HepG2 (cell line): ENCODE data around the gene AIF1. TPM values are rescaled to one million over a fixed set of nuclear protein-coding genes. Genes with fewer than 3 reads are reported as not detected.

ENCODE experiments used
- BCL3 ChIP-seq: sonication (generic); formaldehyde crosslinking; IDR thresholded peaks from 2 replicates; pipeline ENCODE4 v1.5.1; 2020; ENCODE audit warnings: mild to moderate bottlenecking, missing genetic modification reagents, moderate library complexity
- CSRNP1 ChIP-seq: sonication (generic); formaldehyde crosslinking; IDR thresholded peaks from 2 replicates; pipeline ENCODE4 v1.8.1; 2023; ENCODE audit warnings: mild to moderate bottlenecking, missing genetic modification reagents
- DZIP1 ChIP-seq: sonication (generic); formaldehyde crosslinking; IDR thresholded peaks from 2 replicates; pipeline ENCODE4 v1.5.0; 2020; ENCODE audit warnings: mild to moderate bottlenecking, missing genetic modification reagents
- FOSL1 ChIP-seq: sonication (generic); formaldehyde crosslinking; IDR thresholded peaks from 2 replicates; pipeline ENCODE4 v1.9.0; 2021; ENCODE audit warnings: missing genetic modification reagents, borderline replicate concordance
- HNF4A ChIP-seq: sonication (generic); formaldehyde crosslinking; IDR thresholded peaks from 2 replicates; pipeline ENCODE4 v1.4.0; 2020; ENCODE audit warnings: missing genetic modification reagents
- IRX3 ChIP-seq: sonication (generic); formaldehyde crosslinking; IDR thresholded peaks from 2 replicates; pipeline ENCODE4 v1.8.1; 2023; ENCODE audit warnings: mild to moderate bottlenecking, low read depth, missing genetic modification reagents, borderline replicate concordance
- KMT2B ChIP-seq: IDR thresholded peaks from 2 replicates; pipeline ENCODE4 v1.6.1; 2016; ENCODE audit warnings: missing genetic modification reagents, missing compliant biosample characterization
- MTF2 ChIP-seq: sonication (generic); formaldehyde crosslinking; IDR thresholded peaks from 2 replicates; pipeline ENCODE4 v1.5.0; 2020; ENCODE audit warnings: missing genetic modification reagents, borderline replicate concordance
- POLR2G ChIP-seq: fragments of 200-400 bp; formaldehyde crosslinking; IDR thresholded peaks from 2 replicates; pipeline ENCODE4 v1.6.1; 2018; ENCODE audit warnings: mild to moderate bottlenecking, low read depth, low read length, moderate library complexity
- SAP130 ChIP-seq: IDR thresholded peaks from 2 replicates; pipeline ENCODE4 v1.6.1; 2016; ENCODE audit warnings: low read depth
- ZIK1 ChIP-seq: sonication (generic); formaldehyde crosslinking; IDR thresholded peaks from 2 replicates; pipeline ENCODE4 v1.5.0; 2020; ENCODE audit warnings: mild to moderate bottlenecking, low read depth, missing genetic modification reagents, borderline replicate concordance
- ZNF207 ChIP-seq: fragments of 450-650 bp; IDR thresholded peaks from 2 replicates; pipeline ENCODE4 v1.6.1; 2016; ENCODE audit warnings: antibody characterized with exemption, borderline replicate concordance
- ZNF274 ChIP-seq: sonication (generic); formaldehyde crosslinking; IDR thresholded peaks from 2 replicates; pipeline ENCODE4 v1.5.1; 2020; ENCODE audit warnings: mild to moderate bottlenecking, missing genetic modification reagents
- ZNF382 ChIP-seq: sonication (generic); formaldehyde crosslinking; IDR thresholded peaks from 2 replicates; pipeline ENCODE4 v1.5.0; 2020; ENCODE audit warnings: missing genetic modification reagents, mild to moderate bottlenecking, borderline replicate concordance
- ZNF546 ChIP-seq: sonication (generic); formaldehyde crosslinking; conservative IDR thresholded peaks from 2 replicates; pipeline ENCODE4 v1.8.1; 2023; ENCODE audit warnings: mild to moderate bottlenecking, missing genetic modification reagents
- ZNF720 ChIP-seq: sonication (generic); formaldehyde crosslinking; IDR thresholded peaks from 2 replicates; pipeline ENCODE4 v1.4.0; 2020; ENCODE audit warnings: missing genetic modification reagents
- polyA plus RNA-seq, 8 experiments: library from polyadenylated mRNA; depleted of rRNA in 3 of 8; stranded (reverse) in 7 of 8; unstranded in 1 of 8; fragments of >200 nt; fragmentation: Illumina TruSeq in 4 of 8; extraction: Trizol in 4 of 8; gene quantifications; 2 replicates each; pipeline versions ENCODE4 v1.2.1 to v1.2.3, GENCODE V29; 2011 to 2016; ENCODE audit warnings: low read depth in 4 of 8, missing spikeins in 1 of 8, mixed read lengths in 1 of 8; ENCODE audit not compliant: insufficient read depth in 1 of 8
- total RNA-seq, 5 experiments: library from RNA; depleted of rRNA; stranded (reverse); fragments of >200 nt; fragmentation: Illumina TruSeq; extraction: Trizol; gene quantifications; 2 replicates each; pipeline ENCODE4 v1.2.3, GENCODE V29; 2016; ENCODE audit warnings: low read depth in 1 of 5
- TF ChIP-seq, protein P1 (sequence below): sonication (generic); formaldehyde crosslinking; IDR thresholded peaks from 2 replicates; pipeline ENCODE4 v1.8.0; 2022; ENCODE audit warnings: low read depth, missing genetic modification reagents
- TF ChIP-seq, protein P2 (sequence below): sonication (generic); formaldehyde crosslinking; IDR thresholded peaks from 2 replicates; pipeline ENCODE4 v1.9.0; 2022; ENCODE audit warnings: missing genetic modification reagents, mild to moderate bottlenecking, borderline replicate concordance

Gene AIF1
- total and polyA plus RNA-seq, 2 of the 13 experiments (the other 11 are each of a cell fraction or from before 2014, with no cell fraction given) = 1.5 TPM; not detected in 1

DNA sequence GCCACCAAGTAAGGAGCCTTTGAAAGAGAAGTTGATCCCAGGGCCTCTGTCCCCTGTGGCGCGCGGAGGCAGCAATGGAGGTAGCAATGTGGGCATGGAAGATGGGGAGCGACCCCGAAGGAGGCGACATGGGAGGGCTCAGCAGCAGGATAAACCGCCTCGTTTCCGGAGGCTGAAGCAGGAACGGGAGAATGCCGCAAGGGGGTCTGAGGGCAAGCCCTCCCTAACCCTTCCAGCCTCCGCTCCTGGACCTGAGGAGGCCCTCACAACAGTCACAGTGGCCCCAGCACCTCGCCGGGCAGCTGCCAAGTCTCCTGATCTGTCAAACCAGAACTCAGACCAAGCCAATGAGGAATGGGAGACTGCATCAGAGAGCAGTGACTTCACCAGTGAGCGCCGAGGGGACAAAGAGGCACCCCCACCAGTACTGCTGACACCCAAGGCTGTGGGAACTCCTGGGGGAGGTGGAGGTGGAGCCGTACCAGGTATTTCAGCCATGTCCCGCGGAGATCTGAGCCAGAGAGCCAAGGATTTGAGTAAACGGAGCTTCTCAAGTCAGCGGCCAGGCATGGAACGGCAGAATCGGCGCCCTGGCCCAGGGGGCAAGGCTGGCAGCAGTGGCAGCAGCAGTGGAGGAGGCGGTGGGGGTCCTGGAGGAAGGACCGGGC lies 17.4 kb downstream of the AIF1 start (continued):
- TF ChIP-seq ZNF720 (CRISPR knock-in tag) (no peak), BCL3 (CRISPR knock-in tag) (0 out of 2 replicates have a peak, but pooled peaks have one; percentile 35), FOSL1 (CRISPR knock-in tag) (no peak), DZIP1 (no peak), SAP130 (CRISPR knock-in tag) (no peak), MTF2 (CRISPR knock-in tag) (no peak), CSRNP1 (CRISPR knock-in tag) (0 out of 2 replicates have a peak, but pooled peaks have one; percentile 49), ZNF207 (no peak), KMT2B (CRISPR knock-in tag) (no peak), ZNF382 (CRISPR knock-in tag) (no peak), HNF4A (CRISPR knock-in tag) (no peak), ZIK1 (CRISPR knock-in tag) (no peak), IRX3 (0 out of 2 replicates have a peak, but pooled peaks have one; percentile 31), ZNF274 (CRISPR knock-in tag) (peak; percentile 66; the same call in 1 of the 2 replicates), POLR2G (peak; percentile 60; the same call in 1 of the 2 replicates), ZNF546 (CRISPR knock-in tag) (no peak)
- TF ChIP-seq, protein P1, sequence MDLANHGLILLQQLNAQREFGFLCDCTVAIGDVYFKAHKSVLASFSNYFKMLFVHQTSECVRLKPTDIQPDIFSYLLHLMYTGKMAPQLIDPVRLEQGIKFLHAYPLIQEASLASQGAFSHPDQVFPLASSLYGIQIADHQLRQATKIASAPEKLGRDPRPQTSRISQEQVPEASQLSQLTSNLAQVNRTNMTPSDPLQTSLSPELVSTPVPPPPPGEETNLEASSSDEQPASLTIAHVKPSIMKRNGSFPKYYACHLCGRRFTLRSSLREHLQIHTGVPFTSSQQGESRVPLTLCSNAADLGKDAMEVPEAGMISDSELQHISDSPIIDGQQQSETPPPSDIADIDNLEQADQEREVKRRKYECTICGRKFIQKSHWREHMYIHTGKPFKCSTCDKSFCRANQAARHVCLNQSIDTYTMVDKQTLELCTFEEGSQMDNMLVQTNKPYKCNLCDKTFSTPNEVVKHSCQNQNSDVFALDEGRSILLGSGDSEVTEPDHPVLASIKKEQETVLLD (CRISPR knock-in tag) = no peak
- TF ChIP-seq, protein P2, sequence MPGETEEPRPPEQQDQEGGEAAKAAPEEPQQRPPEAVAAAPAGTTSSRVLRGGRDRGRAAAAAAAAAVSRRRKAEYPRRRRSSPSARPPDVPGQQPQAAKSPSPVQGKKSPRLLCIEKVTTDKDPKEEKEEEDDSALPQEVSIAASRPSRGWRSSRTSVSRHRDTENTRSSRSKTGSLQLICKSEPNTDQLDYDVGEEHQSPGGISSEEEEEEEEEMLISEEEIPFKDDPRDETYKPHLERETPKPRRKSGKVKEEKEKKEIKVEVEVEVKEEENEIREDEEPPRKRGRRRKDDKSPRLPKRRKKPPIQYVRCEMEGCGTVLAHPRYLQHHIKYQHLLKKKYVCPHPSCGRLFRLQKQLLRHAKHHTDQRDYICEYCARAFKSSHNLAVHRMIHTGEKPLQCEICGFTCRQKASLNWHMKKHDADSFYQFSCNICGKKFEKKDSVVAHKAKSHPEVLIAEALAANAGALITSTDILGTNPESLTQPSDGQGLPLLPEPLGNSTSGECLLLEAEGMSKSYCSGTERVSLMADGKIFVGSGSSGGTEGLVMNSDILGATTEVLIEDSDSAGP (CRISPR knock-in tag) = no peak
